A673 (cell line): ENCODE data around the gene FITM1. TPM values are rescaled to one million over a fixed set of nuclear protein-coding genes. Genes with fewer than 3 reads are reported as not detected.

Source experiments
- BruUV-seq: library from RNA; stranded (reverse); fragments of 400-500 nt; replicated peaks from 2 replicates; lab custom pipeline; 2021; lab: Mats Ljungman, UMichigan
- CTCF ChIA-PET: fragments of 300-600 bp; sonication (Branson Sonifier 250); formaldehyde crosslinking; loops from one replicate; lab custom pipeline; 2022; ENCODE audit warnings: antibody characterized with exemption; lab: Charles Lee
- POLR2A ChIA-PET: fragments of 300-600 bp; sonication (Branson Sonifier 250); formaldehyde crosslinking; loops from one replicate; lab custom pipeline; 2022; ENCODE audit warnings: antibody characterized with exemption; ENCODE audit not compliant: low non-redundant PET; lab: Charles Lee
- DNase-seq: peaks from one replicate; pipeline ENCODE4 v3.0.0-alpha.2; 2015; ENCODE audit warnings: low spot score
- H3K27ac ChIP-seq: fragments of 200-600 bp; sonication (generic); 2 replicates; pipeline ENCODE4 v1.5.1; 2016; ENCODE audit warnings: mixed run types, low read depth, mild to moderate bottlenecking, mixed read lengths, antibody characterized with exemption, low read length; ENCODE audit not compliant: poor library complexity, severe bottlenecking
- H3K27me3 ChIP-seq: fragments of 200-600 bp; sonication (generic); replicated peaks from 2 replicates; pipeline ENCODE4 v1.6.1; 2017; ENCODE audit warnings: mixed run types, low read depth, mild to moderate bottlenecking, mixed read lengths, antibody characterized with exemption, low read length; ENCODE audit not compliant: insufficient read depth, poor library complexity
- H3K36me3 ChIP-seq: fragments of 200-600 bp; sonication (generic); 2 replicates; pipeline ENCODE4 v1.6.1; 2016; ENCODE audit warnings: mixed run types, mild to moderate bottlenecking, mixed read lengths, antibody characterized with exemption, low read length; ENCODE audit not compliant: insufficient read depth, poor library complexity, severe bottlenecking
- H3K4me1 ChIP-seq: fragments of 200-600 bp; sonication (generic); 2 replicates; pipeline ENCODE4 v1.6.1; 2017; ENCODE audit warnings: mixed run types, mild to moderate bottlenecking, mixed read lengths, antibody characterized with exemption, low read length; ENCODE audit not compliant: insufficient read depth, poor library complexity, severe bottlenecking
- H3K4me3 ChIP-seq: fragments of 200-600 bp; sonication (generic); 2 replicates; pipeline ENCODE4 v1.5.1; 2016; ENCODE audit warnings: low read depth, mixed run types, mild to moderate bottlenecking, mixed read lengths, low read length; ENCODE audit not compliant: poor library complexity, severe bottlenecking
- H3K9me3 ChIP-seq: fragments of 200-600 bp; sonication (generic); 2 replicates; pipeline ENCODE4 v1.6.1; 2016; ENCODE audit warnings: mixed run types, low read depth, mild to moderate bottlenecking, mixed read lengths, antibody characterized with exemption, low read length; ENCODE audit not compliant: poor library complexity, severe bottlenecking
- EZH2 ChIP-seq: fragments of 200-600 bp; sonication (generic); IDR thresholded peaks from 2 replicates; pipeline ENCODE4 v1.6.1; 2017; ENCODE audit warnings: borderline replicate concordance, low read depth, mild to moderate bottlenecking, mixed read lengths, antibody characterized with exemption, low read length; ENCODE audit not compliant: poor library complexity, severe bottlenecking
- intact Hi-C: fragments of 100-400 bp; cut with micrococcal nuclease; formaldehyde crosslinking; loops from one replicate; pipeline ENCODE4 v1.10.0; 2022; ENCODE audit not compliant: unreplicated experiment
- total RNA-seq: library from RNA; stranded (reverse); gene quantifications from 2 replicates; pipeline ENCODE4 v1.2.3, GENCODE V29; 2021
- TF ChIP-seq, protein P1 (sequence below): fragments of 300-800, 200-600 bp; sonication (generic); conservative IDR thresholded peaks from 2 replicates; pipeline ENCODE4 v1.5.1; 2017; ENCODE audit warnings: low read depth, mild to moderate bottlenecking, antibody characterized with exemption, low read length, moderate library complexity, mixed read lengths

FITM1 gene
- total RNA-seq, 1 experiment from 2014 or later, result not detected

GRCh38 chr14:24121210-24121609 lies 9.2 kb upstream of the FITM1 start:
- POLR2A ChIA-PET, result no interaction called here
- no peaks in the 10 kb centered on the region for H3K27me3 ChIP-seq
- no TSS peak for BruUV-seq
- no peak overlapping the region for H3K4me3 ChIP-seq
- DNase-seq, result no peak
- H3K36me3 ChIP-seq, result peaks cover 32% of the 10 kb centered on the region
- TF ChIP-seq, protein P1, sequence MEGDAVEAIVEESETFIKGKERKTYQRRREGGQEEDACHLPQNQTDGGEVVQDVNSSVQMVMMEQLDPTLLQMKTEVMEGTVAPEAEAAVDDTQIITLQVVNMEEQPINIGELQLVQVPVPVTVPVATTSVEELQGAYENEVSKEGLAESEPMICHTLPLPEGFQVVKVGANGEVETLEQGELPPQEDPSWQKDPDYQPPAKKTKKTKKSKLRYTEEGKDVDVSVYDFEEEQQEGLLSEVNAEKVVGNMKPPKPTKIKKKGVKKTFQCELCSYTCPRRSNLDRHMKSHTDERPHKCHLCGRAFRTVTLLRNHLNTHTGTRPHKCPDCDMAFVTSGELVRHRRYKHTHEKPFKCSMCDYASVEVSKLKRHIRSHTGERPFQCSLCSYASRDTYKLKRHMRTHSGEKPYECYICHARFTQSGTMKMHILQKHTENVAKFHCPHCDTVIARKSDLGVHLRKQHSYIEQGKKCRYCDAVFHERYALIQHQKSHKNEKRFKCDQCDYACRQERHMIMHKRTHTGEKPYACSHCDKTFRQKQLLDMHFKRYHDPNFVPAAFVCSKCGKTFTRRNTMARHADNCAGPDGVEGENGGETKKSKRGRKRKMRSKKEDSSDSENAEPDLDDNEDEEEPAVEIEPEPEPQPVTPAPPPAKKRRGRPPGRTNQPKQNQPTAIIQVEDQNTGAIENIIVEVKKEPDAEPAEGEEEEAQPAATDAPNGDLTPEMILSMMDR, result no peak
- TF ChIP-seq EZH2, result no peak
- intact Hi-C loops, result no loop called here
- H3K27ac ChIP-seq, result no peak overlapping the region
- H3K4me1 ChIP-seq, result peaks cover under 1% of the 10 kb centered on the region
- CTCF ChIA-PET, result no interaction called here
- no peaks in the 10 kb centered on the region for H3K9me3 ChIP-seq

- BruUV-seq, result no TSS peak
- POLR2A ChIA-PET, result no interaction called here
- Histone ChIP-seq H3K27ac (no peak overlapping the region), H3K36me3 (peaks cover 32% of the 10 kb centered on the region), H3K9me3 (no peaks in the 10 kb centered on the region), H3K4me1 (no peaks in the 10 kb centered on the region), H3K27me3 (no peaks in the 10 kb centered on the region), H3K4me3 (no peak overlapping the region)
- TF ChIP-seq, protein P1, result no peak
- no peak for TF ChIP-seq EZH2
- CTCF ChIA-PET, result no interaction called here
- intact Hi-C loops, result no loop called here
- no peak for DNase-seq
Measured at GRCh38 chr14:24122416-24122815, 8.0 kb upstream of the FITM1 start.

- no peak for DNase-seq
- no peak overlapping the region for H3K4me3 ChIP-seq
- ChIA-PET CTCF (no interaction called here), POLR2A (no interaction called here)
- BruUV-seq, result no TSS peak
- H3K9me3 ChIP-seq, result no peaks in the 10 kb centered on the region
- H3K27me3 ChIP-seq, result no peaks in the 10 kb centered on the region
- H3K27ac ChIP-seq, result no peak overlapping the region
- intact Hi-C loops, result no loop called here
- peaks cover 28% of the 10 kb centered on the region for H3K36me3 ChIP-seq
- no peaks in the 10 kb centered on the region for H3K4me1 ChIP-seq
- TF ChIP-seq EZH2, result no peak
- TF ChIP-seq, protein P1, result no peak
Measured at GRCh38 chr14:24122898-24123297, 7.6 kb upstream of the FITM1 start.
